Coronary artery (tissue), 2 donors: ENCODE measurements around the gene ASAP3.
"Not testable (repeated sequence)": the region's sequence is repeated elsewhere in the genome, so short reads cannot be mapped to it uniquely, and the experiment has no call there.

ENCODE experiments used
- DNase-seq: peaks from one replicate; pipeline ENCODE4 v3.0.0-alpha.2; 2017; ENCODE audit warnings: low spot score
- H3K27ac ChIP-seq, 2 donors: fragments of 200-600 bp; sonication (generic); one replicate each; pipeline ENCODE4 v1.5.1; 2016 to 2019
- H3K4me3 ChIP-seq: fragments of 200-600 bp; sonication (generic); 2 replicates; pipeline ENCODE4 v1.5.1; 2016; ENCODE audit warnings: mild to moderate bottlenecking, moderate library complexity
- TF ChIP-seq, protein P1 (sequence below): fragments of 200-600 bp; sonication (generic); IDR thresholded peaks from one replicate; pipeline ENCODE4 v1.5.1; 2019; ENCODE audit warnings: antibody characterized with exemption

The ASAP3 gene

GRCh38 chr1:23509896-23510295, 25.9 kb upstream of the ASAP3 start:
- TF ChIP-seq, protein P1, sequence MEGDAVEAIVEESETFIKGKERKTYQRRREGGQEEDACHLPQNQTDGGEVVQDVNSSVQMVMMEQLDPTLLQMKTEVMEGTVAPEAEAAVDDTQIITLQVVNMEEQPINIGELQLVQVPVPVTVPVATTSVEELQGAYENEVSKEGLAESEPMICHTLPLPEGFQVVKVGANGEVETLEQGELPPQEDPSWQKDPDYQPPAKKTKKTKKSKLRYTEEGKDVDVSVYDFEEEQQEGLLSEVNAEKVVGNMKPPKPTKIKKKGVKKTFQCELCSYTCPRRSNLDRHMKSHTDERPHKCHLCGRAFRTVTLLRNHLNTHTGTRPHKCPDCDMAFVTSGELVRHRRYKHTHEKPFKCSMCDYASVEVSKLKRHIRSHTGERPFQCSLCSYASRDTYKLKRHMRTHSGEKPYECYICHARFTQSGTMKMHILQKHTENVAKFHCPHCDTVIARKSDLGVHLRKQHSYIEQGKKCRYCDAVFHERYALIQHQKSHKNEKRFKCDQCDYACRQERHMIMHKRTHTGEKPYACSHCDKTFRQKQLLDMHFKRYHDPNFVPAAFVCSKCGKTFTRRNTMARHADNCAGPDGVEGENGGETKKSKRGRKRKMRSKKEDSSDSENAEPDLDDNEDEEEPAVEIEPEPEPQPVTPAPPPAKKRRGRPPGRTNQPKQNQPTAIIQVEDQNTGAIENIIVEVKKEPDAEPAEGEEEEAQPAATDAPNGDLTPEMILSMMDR: no peak
- Histone ChIP-seq H3K4me3 (no peak overlapping the region), H3K27ac (no peak overlapping the region)
- no peak for DNase-seq

- TF ChIP-seq, protein P1: no peak
- H3K4me3 ChIP-seq: no peak overlapping the region
- DNase-seq: no peak
- no peak overlapping the region for H3K27ac ChIP-seq
Observed at GRCh38 chr1:23506376-23507107, 22.6 kb upstream of the ASAP3 start.

GRCh38 chr1:23505851-23506250, 21.9 kb upstream of the ASAP3 start:
- TF ChIP-seq, protein P1: no peak
- H3K27ac ChIP-seq: no peak overlapping the region
- no peak overlapping the region for H3K4me3 ChIP-seq
- DNase-seq: no peak

GRCh38 chr1:23504156-23504555, 20.2 kb upstream of the ASAP3 start:
- not testable (repeated sequence) for H3K4me3 ChIP-seq, DNase-seq, H3K27ac ChIP-seq

GRCh38 chr1:23502951-23503350, 19.0 kb upstream of the ASAP3 start:
- TF ChIP-seq, protein P1: no peak
- no peak for DNase-seq
- no peak overlapping the region for H3K27ac ChIP-seq
- H3K4me3 ChIP-seq: no peak overlapping the region

GRCh38 chr1:23500466-23500865, 16.5 kb upstream of the ASAP3 start:
- TF ChIP-seq, protein P1: no peak
- no peak overlapping the region for H3K4me3 ChIP-seq
- no peak overlapping the region for H3K27ac ChIP-seq
- no peak for DNase-seq

GRCh38 chr1:23497777-23498439, 13.9 kb upstream of the ASAP3 start:
- no peak overlapping the region for H3K4me3 ChIP-seq
- H3K27ac ChIP-seq: no peak overlapping the region
- no peak for DNase-seq
- TF ChIP-seq, protein P1: no peak
